ENCODE data around the gene LCA5.
"Not testable (repeated sequence)": the region's sequence is repeated elsewhere in the genome, so short reads cannot be mapped to it uniquely, and the experiment has no call there.

LCA5 gene

DNA sequence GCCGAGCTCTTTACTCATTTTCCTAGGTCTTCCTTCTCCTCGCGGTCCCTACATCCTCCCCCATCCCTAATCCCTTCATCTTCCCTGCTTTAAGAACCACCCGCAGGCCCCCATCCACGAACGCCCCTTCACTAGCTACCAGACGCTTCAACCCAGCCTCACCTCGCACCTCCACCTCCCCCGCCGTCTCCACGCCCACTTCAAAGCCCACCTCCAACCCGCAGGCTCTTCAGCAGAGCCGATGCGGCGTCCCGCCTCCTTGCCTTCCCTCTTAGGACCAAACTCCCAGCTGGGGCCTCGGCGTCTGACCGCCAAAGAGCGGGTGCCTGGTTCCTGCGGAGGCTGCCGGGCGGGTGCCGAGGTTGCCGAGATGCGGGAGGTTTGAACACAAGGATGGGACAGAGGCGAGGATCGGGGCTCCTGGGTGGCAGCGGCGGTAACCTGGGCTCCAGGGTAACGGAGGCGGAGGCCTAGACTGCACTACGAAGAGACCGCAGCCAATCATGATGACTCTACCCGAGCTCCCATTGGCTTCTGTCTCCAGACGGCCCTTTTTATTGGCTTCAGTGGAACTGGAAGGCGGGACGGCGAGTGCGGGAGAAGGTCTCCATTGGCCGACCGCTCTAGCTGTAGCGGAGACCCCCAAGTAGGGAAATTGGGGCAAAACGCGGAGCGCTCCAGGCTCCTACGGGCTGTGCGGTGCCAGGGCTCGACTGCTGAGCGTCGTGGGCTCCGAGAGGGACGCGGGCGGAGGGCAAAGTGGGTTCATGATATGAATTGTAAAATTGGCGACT is at the start of gene LCA5:
LCA5 (minus strand) TSS at position 477 of the 794 bp plus-strand sequence. CDS start 18,536 bp downstream, outside the sequence.
- DNase-seq (ENCODE audit: low read depth in 3 of 3) = peak; percentile 54 to 72 (median 55)

DNA sequence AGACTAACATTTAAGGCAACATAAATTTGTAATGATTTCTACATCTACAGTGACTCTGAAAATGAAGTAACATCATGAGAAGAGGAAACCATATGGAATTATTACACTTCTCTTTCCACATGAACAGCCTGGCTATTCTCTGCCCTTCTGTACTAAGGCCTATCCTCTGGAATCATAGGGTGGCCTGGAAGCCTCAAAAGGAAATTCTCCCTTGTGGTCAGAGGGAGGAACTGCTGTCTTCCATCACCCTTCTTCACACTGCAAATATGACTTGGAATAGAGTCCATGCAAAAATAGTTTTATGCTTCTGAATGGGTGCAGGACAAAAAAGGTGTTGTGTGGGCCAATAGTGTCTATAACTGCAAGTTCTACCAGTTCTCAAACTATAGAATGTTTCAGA is 49.3 kb upstream of the LCA5 start:
- DNase-seq (ENCODE audit: low read depth in 3 of 3) = no peak

DNA sequence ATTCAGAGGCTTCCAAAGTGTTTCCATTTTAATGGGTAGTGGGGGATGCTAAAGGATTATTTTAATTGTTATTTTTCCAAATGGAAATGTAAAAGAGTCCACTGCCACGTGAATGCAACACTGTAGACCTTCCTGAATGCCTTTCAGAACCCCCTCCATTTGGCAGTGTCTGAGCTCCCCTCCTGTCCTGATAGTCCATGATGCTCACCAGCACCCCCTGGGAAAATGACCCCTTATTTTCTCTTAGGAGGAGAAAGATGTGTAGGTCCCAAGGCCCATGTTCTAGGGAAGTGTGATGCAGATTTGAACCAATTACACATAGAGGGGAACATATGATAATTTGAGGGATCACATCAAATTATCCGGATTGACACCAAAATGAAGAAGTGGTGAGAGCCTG is 47.1 kb upstream of the LCA5 start:
- no peak for DNase-seq (ENCODE audit: low read depth in 3 of 3)

DNA sequence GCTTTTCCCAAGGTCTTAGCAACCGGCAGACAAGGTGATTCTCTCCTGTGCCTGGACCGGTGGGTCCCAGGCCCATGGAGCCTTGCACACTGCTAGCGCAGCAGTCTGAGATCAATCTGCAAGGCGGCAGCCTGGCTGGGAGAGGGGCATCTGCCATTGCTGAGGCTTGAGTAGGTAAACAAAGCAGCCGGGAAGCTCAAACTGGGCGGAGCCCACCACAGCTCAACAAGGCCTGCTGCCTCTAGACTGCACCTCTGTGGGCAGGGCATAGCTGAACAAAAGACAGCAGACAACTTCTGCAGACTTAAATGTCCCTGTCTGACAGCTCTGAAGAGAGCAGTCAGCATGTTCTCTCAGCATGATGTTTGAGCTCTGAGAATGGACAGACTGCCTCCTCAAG is 40.7 kb upstream of the LCA5 start:
- DNase-seq (ENCODE audit: low read depth in 3 of 3) = not testable (repeated sequence)

DNA sequence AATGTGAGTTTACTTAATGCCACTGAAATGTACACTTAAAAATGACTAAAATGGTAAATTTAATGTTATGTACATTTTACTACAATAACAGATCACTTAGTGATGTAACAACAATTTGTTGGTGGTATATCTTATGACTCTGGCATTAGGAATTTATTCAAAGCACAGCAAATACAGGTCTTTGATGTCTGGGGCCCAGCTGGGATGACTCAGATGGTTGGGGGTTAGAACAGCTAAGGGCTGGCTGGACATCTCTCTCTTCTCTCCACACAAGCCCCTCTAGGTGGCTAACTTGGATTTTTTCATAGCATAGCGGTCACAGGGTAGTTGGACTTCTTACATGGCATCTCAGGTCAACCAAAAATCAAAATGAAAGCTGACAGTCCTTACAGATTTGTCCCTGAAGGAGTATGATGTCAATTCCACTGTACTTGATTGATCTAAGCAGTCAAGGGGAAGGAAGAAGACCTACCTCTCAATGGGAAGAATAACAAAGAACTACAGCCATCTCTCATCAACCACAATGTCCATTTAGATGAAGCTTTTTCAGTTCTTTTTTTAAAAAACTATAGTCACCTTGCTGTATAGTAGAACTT is 37.5 kb upstream of the LCA5 start:
- no peak for DNase-seq (ENCODE audit: low read depth in 3 of 3)

DNA sequence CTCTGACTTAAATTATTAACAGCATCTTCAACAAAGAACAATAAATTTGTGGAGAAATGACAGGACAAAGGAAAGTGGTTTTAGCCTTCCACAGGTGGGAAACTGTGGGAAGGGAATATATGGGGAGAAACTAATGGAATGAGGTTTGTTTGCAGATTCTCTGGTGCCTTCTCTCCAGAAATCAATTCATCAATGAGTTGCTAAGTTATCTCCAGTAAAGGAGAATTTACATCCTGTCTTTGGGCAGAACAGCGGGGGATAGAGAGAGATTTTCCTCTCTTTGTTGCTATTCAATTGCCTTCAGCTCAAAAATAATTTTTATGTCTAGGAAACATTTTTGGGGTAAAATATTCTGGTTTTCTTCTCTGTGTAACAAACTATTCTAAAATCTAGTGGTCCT is 36.9 kb upstream of the LCA5 start:
- DNase-seq (ENCODE audit: low read depth in 3 of 3) = no peak

DNA sequence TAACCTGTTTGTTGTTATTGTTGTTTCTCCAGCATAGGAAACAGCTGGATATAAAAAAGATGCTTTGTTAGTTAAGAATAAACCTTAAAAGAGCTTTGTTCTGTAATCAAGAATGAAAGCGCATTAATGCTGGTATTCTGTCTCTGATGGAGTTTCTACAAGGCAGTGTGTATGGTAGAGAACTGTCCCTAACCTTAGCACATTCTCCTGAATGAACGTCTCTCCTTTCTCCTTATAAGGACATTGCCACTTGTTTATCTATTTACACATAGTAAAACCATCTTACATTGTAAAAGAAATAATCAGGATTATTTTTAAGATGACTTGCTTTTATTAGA is 33.8 kb upstream of the LCA5 start:
- DNase-seq (ENCODE audit: low read depth in 3 of 3) = no peak

DNA sequence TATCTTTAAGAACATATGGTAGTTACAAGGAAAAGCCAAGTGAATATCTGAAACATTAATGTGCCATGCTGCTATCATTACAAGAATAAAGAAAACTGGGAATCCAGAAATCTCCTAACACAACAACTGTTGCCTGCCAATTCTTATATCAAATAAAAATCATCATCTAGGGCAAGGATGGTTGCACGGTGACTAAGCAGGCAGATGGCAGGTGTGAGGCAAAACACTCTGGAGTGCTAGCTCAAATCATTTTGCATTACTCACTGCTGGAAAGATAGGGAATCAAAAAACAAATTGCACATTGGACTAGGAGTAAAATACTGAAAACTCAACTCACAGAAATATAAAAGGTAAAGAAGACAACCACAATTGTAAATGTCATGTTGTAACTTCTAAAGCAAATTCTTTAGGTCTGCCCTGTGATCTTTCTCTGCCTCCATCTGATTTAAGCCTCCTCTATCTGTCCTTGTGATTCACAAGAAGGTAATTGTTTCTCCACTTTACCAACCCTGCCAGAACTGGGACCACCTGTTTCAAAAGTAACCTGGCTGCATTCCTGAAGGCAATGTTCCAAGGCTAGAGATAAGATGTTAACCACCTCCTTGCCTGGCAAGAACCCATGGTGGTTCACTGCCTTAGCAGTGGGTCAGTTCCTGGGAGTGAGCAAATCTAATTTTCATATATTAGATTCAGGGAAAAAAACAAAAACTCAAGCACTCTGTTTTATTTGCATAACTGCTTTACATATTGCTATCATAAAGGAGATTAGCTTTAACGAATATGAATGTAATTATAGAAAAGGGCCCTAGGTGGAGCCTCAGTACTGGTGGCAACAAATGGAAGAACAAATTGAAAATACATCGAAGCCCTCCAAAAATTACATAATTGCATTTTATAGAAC is 33.1 kb upstream of the LCA5 start:
- no peak for DNase-seq (ENCODE audit: low read depth in 3 of 3)

DNA sequence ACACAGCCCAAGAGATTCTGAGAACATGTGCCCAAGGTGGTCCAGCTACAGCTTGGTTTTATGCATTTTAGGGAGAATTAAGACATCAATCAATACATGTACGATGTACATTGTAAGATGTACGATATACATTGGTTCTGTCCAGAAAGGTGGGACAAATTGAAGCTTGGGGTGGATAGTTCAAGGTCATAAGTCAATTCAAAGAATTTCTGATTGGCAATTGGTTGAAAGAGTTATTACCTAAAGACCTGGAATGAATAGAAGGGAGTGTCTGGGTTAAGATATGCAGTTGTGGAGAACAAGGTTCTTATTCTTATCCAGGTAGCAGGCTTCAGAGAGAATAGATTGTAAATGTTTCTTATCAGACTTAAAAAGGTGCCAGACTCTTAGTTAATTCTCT is 31.8 kb upstream of the LCA5 start:
- DNase-seq (ENCODE audit: low read depth in 3 of 3) = no peak

DNA sequence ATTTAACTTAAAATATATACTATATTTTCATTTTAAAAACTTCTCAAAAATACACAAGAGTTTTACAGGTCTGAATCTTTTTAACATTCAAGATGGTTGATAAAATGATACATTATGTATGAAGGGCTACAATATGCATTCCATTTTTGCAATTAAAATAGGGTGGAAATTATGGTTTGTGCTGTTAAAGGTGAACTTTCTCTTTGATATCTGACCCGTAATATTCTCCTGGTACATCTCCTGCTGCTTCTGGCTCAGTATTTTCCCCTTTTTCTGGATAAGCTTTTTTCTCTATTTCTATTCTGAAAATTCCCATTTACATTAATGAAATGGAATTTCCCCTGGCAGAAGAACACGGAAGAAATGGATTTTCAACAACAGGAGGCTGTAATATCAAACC is 27.4 kb upstream of the LCA5 start:
- no peak for DNase-seq (ENCODE audit: low read depth in 3 of 3)

DNA sequence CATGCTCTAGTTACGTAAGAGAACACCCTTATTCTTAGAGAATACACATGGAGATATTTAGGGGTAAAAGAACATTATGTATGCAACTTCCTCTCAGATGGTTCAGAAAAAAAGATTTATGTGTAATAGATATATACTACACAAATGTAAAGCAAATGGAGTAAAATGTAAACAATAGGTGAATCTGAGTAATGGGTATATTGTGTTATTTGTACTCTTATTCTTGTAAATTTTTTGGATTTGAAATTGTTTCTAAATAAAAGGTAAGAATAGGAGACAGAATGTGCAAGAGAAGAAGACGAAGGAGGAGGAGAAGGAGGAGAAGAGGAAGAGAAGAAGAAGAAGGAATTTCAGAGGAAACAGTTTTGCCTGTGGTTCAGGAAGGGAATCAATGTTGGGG is 22.5 kb upstream of the LCA5 start:
- no peak for DNase-seq (ENCODE audit: low read depth in 3 of 3)

DNA sequence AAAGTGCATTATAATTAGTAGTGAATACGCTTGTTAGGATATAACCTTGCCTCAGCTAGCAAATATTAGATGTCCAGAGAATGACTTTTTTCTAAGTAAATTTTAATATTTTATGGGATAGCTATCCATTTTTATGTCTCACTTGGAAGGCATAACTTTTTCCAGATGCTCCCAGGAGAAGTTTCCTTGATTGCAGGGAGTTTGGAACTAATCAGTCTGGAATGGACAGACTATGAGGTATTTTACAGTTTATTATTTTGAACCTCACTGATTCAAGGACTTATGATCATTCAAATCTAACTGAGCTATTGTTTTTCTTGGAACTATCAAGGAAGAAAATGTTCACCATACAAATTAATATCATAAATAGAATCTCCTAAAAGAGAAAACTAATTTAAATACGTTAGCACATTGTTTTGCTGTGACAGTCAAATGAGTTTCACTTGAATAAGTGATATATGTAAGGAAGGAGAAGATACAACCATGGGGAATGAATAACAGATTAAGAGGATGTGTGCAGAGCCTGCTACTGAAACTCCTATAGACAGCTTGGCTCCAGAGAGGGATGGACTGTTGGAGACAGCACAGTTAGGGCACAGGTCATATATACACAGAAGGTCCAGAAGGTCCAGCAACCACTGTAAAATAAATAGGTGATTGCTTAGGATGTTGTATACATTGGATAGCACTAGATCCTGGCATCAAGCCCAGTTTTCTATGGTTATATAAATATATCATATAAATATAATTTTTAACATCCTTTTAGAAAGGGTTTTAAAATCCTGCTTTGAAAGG is 20.6 kb upstream of the LCA5 start:
- DNase-seq (ENCODE audit: low read depth in 3 of 3) = no peak

DNA sequence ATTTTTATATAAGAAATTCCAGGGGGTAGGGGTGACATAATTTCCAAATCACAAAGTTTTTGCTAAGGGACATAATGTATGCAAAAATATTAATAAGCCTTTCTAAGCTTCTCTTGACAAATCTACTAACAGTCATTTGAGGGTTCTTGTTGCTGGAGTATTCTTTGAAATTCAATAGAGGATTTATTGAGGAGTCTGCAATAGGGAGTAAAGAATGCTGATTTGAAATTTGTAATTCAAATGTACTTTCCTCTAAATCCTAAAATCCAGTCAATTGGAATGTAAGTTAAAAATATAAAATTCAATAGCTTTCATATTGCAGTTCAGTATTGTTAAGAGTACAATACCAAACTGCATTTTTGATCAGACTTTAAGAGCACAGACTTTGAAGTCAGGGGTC is 17.1 kb upstream of the LCA5 start:
- DNase-seq (ENCODE audit: low read depth in 3 of 3) = no peak

DNA sequence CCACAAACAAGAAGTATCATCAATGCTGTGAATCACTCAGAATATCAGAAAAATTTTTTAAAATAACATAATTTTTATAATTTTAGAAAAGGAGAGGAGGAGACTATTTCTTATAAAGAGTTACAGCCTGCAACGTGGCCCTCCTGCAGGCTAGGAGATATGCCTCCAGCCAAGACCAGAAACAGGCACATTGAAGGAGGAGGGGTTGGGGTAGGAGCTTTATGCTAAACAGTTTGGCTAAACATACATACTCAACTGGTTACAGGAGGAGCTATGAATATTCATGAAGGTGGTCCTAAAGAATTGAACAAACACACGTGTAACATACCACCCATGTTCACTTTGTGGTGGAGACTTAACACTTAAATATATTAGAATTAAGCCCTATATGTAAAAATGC is 14.2 kb upstream of the LCA5 start:
- no peak for DNase-seq (ENCODE audit: low read depth in 3 of 3)

DNA sequence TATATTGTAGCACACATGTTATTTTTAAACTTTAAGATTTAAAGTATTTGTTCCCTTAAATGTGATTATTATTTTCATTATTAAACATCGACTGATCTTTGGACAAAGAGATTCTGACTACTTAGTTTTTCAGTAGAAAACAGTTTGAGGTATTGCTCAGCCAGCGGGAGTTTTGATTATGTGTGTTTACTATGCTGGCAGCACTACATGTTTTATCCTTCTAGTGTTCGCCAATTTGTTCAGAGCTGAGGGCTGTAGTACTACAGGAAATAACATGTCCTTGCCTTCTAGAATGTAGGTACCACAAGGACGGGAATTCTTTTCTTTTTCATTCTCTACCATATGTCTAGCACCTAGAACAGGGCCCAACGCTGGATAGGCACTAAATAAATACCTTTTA is 11.1 kb upstream of the LCA5 start:
- no peak for DNase-seq (ENCODE audit: low read depth in 3 of 3)

DNA sequence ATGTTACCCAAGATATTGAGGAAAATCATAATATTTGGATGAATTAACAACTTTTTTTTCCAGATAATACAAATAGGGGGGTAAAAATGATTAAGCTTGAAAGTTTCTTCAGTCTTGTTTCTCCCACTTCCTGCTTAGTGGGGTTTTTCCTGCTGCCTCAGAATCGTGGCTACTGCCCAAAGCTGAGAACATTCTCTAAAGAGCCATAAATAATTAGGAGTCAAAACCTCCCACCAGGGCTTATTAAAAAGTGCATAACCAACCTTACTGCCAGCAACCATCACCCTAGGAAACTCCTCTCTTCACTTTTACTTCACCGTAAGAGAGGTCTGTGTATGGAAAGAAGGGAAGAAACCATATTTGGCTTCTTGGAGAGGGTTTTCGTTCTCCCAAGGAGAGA is 9.0 kb upstream of the LCA5 start:
- DNase-seq (ENCODE audit: low read depth in 3 of 3) = no peak

DNA sequence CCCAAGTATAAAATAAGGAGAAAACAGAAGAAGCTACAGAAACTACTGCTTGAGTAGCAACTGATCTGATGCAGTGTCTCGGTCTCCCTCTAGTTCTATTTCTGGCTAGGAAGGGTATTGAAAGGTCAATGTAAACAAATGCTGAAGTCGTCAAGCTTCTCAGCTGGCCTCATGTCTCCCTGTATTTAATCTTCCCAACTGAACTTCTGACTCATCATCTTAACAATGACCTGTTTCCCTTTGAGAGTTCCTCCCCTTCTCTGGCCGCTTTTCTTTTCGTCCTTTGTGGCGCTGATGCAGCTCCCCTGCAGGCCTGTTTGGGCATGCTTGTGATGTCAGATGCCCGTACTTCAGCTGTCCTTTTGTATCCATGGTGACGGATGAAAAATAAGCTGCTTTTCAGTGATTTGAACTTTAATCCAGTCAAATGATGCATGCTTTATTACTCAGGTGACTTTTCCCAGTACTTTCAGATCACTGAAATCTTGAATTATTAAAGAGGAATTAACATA is 7.8 kb upstream of the LCA5 start:
- no peak for DNase-seq (ENCODE audit: low read depth in 3 of 3)

DNA sequence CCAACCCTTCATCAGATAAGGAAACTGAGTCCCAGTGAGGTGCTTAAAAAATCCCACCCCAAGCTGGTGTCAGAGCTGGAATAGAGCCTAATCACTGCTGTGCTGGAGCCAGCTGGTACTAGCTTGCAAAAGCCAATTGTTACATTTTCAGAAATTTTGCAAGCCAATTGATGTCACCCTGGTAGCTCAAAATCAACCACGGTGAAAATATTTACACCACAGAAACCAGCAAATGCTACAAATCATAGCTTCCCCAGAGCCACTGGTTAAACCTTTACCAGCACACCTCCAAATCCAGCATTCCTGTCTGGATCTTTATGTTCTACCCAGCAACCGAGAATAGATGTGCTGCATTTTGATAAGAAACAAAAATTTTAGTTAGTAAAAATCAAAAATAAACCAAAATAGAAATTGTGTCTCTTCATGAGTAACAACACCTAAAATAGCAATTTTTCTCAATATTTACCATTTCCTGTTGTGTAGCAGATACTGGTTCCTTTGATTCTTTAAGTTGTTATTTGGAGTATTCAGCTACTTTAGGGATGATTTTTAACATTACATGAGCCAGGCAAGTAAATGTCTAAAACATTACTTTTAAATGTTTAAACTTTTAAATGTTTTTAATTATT is 7.2 kb upstream of the LCA5 start:
- DNase-seq (ENCODE audit: low read depth in 3 of 3) = no peak

DNA sequence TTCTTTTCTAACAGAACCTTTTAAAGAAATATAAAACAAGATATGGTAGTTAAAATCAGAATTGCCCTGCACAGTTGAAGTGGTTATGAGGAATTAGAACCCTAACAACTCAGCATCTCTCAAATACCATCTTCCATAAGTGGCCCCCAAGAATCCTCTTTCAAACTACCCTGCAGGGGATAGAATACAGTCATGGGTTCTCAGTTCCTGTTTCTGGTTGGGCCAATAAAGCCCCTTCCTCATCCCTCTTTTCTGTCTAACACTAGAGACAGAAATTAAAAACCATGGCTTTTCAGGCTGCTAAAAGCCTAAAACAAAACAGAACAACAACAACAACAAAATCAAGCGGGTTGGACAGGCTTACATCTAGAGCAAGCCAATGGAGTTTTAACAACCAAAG is 6.7 kb upstream of the LCA5 start:
- no peak for DNase-seq (ENCODE audit: low read depth in 3 of 3)

DNA sequence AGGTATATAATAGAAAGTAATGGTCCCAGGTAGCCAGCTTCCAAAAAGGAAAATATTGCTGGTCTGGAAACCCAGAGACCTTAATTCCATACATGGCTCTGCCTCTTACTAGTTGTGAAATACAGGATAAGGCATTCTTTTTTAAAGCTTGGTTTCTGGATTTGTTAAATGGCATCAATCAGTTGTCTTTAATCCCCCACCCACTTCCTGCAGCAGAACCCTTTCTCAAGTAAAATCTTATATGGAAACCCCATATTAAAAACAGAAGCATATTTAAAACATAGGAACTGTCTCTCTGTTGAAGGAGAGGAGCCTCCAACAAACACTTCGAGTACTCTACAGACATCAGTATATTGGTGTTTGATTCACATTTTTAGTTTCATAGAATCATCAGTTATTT is 6.2 kb upstream of the LCA5 start:
- DNase-seq (ENCODE audit: low read depth in 3 of 3) = no peak

Measured in stimulated activated CD4-positive, alpha-beta T cell treated with anti-CD3 and anti-CD28 coated beads, TNF-alpha, amount 100 ng/mL, for 4 hours (primary cell).